Measurements from ENCODE around the gene DENND11. TPM values are rescaled to one million over a fixed set of nuclear protein-coding genes. Genes with fewer than 3 reads are reported as not detected.

The DENND11 gene
- total RNA-seq: 81.2 and 129 TPM in 2 replicates

GRCh38 chr7:141702047-141702567 is at the start of gene DENND11:
DENND11 (minus strand) TSS chr7:141702166; CDS start chr7:141702153, 13 bp downstream.

DNA sequence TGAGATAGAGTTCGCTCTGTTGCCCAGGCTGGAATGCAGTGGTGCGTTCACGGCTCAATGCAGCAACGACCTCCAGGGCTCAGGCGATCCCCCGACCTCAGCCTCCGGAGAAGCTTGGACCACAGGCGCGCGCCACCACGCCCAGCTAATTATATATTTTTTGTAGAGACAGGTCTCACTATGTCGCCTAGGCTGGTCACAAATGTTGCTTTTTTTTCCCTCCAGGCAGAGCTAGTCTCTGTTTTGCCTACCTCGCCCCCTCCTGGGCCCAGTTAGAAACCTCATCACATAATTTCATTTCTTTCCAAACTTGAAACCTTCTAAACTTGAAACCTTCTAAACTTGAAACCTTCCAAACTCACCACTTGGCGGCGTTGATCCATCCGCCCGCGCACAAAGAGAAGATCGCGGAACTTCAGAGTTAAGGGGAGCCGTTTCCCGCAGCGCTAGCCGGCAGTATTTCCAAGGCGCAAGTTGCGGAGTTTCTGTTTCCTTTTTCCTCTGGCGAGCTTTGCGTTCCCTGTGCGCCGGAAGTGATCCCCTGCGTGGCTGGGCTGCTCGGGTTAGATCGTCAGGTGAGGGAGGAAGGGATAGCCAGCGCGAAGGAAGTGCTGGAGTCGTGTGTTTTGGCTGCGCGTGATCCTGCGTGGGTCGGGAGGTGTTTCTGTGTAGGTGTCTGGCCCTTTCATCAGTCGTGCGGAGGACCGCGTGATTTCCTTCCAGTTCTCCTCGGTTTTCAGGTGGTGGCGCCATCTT is 36.0 kb upstream of the DENND11 start, which contains the start of gene SSBP1:
SSBP1 (plus strand) TSS at position 523 of the 756 bp plus-strand sequence. CDS start 809 bp downstream, outside the sequence.

GRCh38 chr7:141708351-141708750 is 6.4 kb upstream of the DENND11 start, which contains the start of gene WEE2:
WEE2 (plus strand) TSS chr7:141708353; CDS start chr7:141708759, 406 bp downstream.

Other genes starting within 250 kb of the DENND11 start
- 20.3 and 20.6 TPM in 2 replicates for gene AGK, start 150.8 kb downstream of the DENND11 start, total RNA-seq
- under 0.01 and 0.11 TPM in 2 replicates for gene WEE2, start 6.2 kb upstream of the DENND11 start, total RNA-seq
- 99.7 and 156 TPM in 2 replicates for gene SSBP1, start 36.2 kb upstream of the DENND11 start, total RNA-seq
- gene TAS2R3, start 61.9 kb upstream of the DENND11 start, total RNA-seq: 0.33 and 0.77 TPM in 2 replicates
- 0.33 and 0.86 TPM in 2 replicates for gene TAS2R4, start 74.5 kb upstream of the DENND11 start, total RNA-seq
- gene TAS2R5, start 88.1 kb upstream of the DENND11 start, total RNA-seq: 0.11 and 0.52 TPM in 2 replicates
- gene PRSS37, start 139.3 kb upstream of the DENND11 start, total RNA-seq: not detected in 2 replicates
- gene OR9A4, start 214.2 kb upstream of the DENND11 start, total RNA-seq: not detected in 2 replicates
- gene CLEC5A, start 244.8 kb upstream of the DENND11 start, total RNA-seq: not detected in 2 replicates

Measured in dermis lymphatic vessel endothelial cell (primary cell).